ENCODE data around the gene CWC22.
"Not testable (repeated sequence)": the region's sequence is repeated elsewhere in the genome, so short reads cannot be mapped to it uniquely, and the experiment has no call there.

CWC22 gene

GRCh38 chr2:179950391-179950790, 56.7 kb downstream of the CWC22 start:
- no peak for DNase-seq (ENCODE audit: low spot score)

- DNase-seq (ENCODE audit: low spot score), result no peak
Observed at GRCh38 chr2:179949438-179949837, 57.7 kb downstream of the CWC22 start.

DNA sequence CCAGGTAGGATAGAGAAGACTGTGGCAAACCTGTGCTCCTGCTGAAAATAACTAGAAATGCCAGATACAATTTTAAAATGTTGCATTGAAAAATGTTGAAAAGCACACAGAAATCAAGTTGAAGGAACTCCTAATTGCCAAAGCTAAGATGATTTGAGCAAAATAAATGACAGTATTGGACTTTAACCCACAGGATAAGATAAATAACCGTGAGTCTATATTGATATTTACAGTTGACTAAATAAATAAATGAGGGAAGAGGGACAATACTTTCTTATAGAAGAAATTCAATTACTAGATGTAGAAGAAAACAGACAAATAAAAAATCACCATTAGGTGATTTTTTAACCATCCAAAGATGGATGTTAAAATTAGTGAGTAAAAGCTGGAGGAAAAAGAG, 59.0 kb downstream of the CWC22 start:
- DNase-seq (ENCODE audit: low spot score), result no peak

DNA sequence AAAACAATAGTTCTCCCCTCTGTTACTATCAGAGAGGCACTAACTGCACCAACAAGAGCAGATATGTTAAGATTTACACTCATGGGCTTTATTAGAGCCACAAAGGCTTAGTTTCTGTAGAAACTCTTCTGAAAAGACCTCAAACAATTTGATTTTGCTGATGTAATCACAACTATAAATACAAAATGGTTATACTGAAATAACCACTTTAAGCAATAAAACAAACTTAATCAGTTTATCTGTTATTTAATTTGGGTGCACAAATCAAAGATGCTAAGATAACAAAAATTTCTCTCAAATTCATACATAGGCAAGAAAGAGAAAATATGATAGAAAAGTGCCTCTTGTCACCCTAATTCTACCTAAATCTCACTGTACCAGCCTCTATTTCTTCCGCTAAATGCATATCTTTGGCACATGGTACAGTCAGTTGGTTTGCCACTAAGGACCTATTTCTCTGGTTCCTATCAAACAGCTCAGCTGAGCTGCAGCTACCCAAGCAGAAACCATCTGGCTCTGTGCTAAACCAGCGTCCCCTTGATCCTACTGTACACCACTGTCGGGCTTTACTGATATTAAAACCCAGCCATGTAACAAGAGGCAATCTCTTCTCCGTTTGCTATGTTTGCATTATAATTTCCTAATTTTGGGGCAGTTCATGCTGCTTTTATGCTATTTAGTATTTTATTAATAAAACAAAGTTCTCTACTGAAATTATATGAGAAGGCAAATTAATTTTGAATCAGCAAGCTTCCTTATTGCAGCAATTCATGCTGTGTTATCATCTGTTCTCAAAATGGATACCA, 60.1 kb downstream of the CWC22 start:
- DNase-seq (ENCODE audit: low spot score), result no peak

- DNase-seq (ENCODE audit: low spot score), result no peak
Observed at GRCh38 chr2:179946346-179946745, 60.8 kb downstream of the CWC22 start.

DNA sequence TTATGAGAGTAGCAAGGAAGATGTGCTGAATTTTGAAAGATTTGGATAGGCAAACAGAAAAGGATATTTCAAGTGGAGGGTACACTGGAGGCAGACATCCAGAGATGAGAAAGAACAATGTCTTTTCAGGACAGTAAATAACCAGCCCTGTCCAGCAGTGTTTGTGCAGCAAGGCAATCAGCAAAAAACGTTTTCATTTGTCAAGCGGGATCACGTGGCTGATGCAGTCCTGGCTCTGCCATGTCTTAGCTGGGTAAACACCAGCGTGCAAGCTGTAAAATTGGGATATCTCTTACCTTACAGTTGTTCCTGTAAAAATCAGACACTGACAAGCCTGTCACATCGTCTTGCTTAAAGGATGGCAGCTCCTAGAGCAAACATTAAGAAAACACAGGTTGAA, 67.8 kb downstream of the CWC22 start:
- DNase-seq (ENCODE audit: low spot score), result no peak

GRCh38 chr2:179938026-179938425, 69.1 kb downstream of the CWC22 start:
- no peak for DNase-seq (ENCODE audit: low spot score)

- DNase-seq (ENCODE audit: low spot score), result no peak
Observed at GRCh38 chr2:179936654-179937053, 70.4 kb downstream of the CWC22 start.

- DNase-seq (ENCODE audit: low spot score), result no peak
Observed at GRCh38 chr2:179936141-179936540, 71.0 kb downstream of the CWC22 start.

- no peak for DNase-seq (ENCODE audit: low spot score)
Observed at GRCh38 chr2:179932786-179933185, 74.3 kb downstream of the CWC22 start.

- no peak for DNase-seq (ENCODE audit: low spot score)
Observed at GRCh38 chr2:179931502-179931901, 75.6 kb downstream of the CWC22 start.

GRCh38 chr2:179929997-179930396, 77.1 kb downstream of the CWC22 start:
- not testable (repeated sequence) for DNase-seq (ENCODE audit: low spot score)

GRCh38 chr2:179927041-179927440, 80.1 kb downstream of the CWC22 start:
- DNase-seq (ENCODE audit: low spot score), result no peak

- no peak for DNase-seq (ENCODE audit: low spot score)
Observed at GRCh38 chr2:179925713-179926112, 81.4 kb downstream of the CWC22 start.

- DNase-seq (ENCODE audit: low spot score), result no peak
Observed at GRCh38 chr2:179917272-179917671, 89.8 kb downstream of the CWC22 start.

DNA sequence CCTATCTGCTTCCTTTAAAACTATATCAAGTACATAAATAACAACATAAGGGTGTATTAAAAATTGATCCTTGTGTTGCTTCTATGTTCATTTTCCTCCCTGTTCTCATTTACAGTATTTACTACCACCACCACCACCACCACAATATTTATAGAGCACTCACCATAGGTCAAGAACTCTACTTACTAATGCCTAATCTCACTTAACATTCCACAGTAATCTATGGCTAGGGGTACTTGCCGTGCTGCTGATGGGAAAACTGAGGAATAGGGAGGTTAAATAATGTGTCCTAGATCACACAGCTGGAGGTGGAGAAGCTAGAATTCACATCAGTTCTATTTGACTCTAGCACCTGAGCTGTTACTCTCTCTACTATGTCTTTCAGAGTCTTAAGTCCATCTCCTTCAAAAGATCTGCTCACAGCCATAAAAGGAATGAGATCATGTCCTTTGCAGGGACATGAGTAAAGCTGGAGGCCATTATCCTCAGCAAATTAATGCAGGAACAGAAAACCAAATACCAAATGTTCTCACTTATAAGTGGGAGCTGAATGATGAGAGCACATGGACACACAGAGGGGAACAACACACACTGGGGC, 91.6 kb downstream of the CWC22 start:
- DNase-seq (ENCODE audit: low spot score), result no peak

DNA sequence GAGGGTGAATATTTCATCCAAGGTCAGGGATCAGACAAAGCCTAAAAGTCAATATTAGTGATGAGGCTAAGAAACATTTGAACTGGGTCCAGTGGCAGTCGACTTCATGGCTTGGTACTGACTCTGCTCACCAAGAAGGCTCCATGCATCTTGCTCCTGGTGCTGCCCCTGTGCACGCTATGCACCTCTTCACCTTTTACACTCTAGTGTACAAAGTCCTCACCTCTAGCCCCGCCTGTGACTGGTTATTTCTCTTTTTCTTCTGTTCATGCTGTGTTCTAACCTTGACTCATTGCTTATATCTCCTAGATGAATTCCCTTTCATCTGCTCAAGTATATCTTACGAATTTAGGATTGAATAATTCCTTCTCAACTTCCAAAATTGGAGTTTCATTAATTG, 93.3 kb downstream of the CWC22 start:
- no peak for DNase-seq (ENCODE audit: low spot score)

DNA sequence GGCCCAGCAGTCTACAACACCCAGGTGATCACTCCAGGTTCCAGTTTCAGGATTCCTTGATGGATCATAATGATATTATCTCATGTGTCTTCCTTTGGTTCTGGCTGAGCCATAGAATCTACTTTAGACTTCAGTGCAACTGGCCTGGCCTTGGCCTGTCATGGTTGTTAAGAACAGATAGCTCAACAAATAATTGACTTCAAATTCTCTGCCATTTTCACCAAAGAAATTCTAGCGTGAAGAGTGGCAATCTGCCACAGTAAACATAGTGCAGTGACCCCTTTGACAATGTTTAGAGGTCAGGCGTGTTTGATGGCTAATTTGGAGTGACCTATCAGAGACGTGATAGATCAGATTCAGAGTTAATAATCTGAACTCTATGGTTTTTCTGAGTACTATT, 95.5 kb downstream of the CWC22 start:
- no peak for DNase-seq (ENCODE audit: low spot score)

DNA sequence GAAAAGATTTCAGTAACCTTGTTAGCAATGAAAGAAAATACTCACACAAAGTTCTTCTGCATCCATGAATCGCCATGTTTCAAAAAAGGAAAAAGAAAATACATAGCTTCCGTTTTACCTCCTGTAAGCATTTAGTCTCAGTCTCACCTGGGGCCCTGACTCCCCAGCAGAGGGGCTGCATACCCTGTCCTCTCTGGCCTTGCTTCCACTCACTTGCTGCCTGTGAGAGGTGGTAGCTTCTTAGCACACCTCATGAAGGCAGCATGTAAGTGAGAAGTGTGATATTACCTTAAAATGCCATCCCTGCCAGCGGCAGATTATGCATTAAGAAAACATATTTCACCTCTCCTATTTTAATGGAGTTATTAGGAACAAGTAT, 96.4 kb downstream of the CWC22 start:
- DNase-seq (ENCODE audit: low spot score), result no peak

- DNase-seq (ENCODE audit: low spot score), result peak; percentile 16
Observed at GRCh38 chr2:179909845-179910734, 97.0 kb downstream of the CWC22 start.

DNA sequence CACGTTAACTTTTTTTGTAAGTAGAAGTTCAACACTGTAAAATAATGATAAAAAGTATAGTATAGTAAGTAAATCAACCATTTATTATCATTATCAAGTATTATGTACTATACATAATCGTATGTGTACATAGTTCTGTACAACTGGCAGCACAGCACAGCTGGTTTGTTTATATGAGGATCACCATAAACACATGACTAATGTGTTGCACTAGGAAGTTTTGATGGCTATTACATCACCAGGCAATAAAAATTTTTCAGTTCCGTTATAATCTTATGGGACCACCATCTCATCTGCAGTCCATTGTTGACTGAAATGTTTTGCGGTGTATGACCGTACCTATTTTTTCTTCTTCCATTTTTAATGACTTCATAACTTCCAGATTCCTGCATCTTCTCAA, 106.4 kb downstream of the CWC22 start:
- no peak for DNase-seq (ENCODE audit: low spot score)

GRCh38 chr2:179899666-179900065, 107.4 kb downstream of the CWC22 start:
- DNase-seq (ENCODE audit: low spot score), result no peak

- DNase-seq (ENCODE audit: low spot score), result no peak
Observed at GRCh38 chr2:179898873-179899272, 108.2 kb downstream of the CWC22 start.

All from HuH-7.5 (cell line).